HK-2 (cell line): ENCODE measurements around the gene UST.
"Not testable (repeated sequence)": the region's sequence is repeated elsewhere in the genome, so short reads cannot be mapped to it uniquely, and the experiment has no call there.

Experiments used
- DNase-seq: peaks from one replicate; pipeline ENCODE4 v3.0.0-alpha.2; 2018; ENCODE audit not compliant: unreplicated experiment

UST gene

GRCh38 chr6:148898376-148899014 is 151.7 kb downstream of the UST start:
- DNase-seq = no peak

GRCh38 chr6:148904896-148905870 is 158.4 kb downstream of the UST start:
- DNase-seq = no peak

- DNase-seq = no peak
Measured at GRCh38 chr6:148905901-148906300, 159.1 kb downstream of the UST start.

- no peak for DNase-seq
Measured at GRCh38 chr6:148906386-148906785, 159.6 kb downstream of the UST start.

- DNase-seq = no peak
Measured at GRCh38 chr6:148907573-148907972, 160.7 kb downstream of the UST start.

- DNase-seq = no peak
Measured at GRCh38 chr6:148912252-148912651, 165.4 kb downstream of the UST start.

GRCh38 chr6:148915810-148916209 is 169.0 kb downstream of the UST start:
- no peak for DNase-seq

GRCh38 chr6:148916485-148916884 is 169.7 kb downstream of the UST start:
- DNase-seq = not testable (repeated sequence)

GRCh38 chr6:148924226-148925012 is 177.6 kb downstream of the UST start:
- no peak for DNase-seq

GRCh38 chr6:148925701-148926100 is 178.9 kb downstream of the UST start:
- no peak for DNase-seq

- no peak for DNase-seq
Measured at GRCh38 chr6:148926478-148926877, 179.6 kb downstream of the UST start.

GRCh38 chr6:148927586-148927985 is 180.8 kb downstream of the UST start:
- no peak for DNase-seq

GRCh38 chr6:148928811-148929210 is 182.0 kb downstream of the UST start:
- DNase-seq = no peak

- DNase-seq = no peak
Measured at GRCh38 chr6:148932208-148932607, 185.4 kb downstream of the UST start.

GRCh38 chr6:148932731-148933130 is 185.9 kb downstream of the UST start:
- no peak for DNase-seq

GRCh38 chr6:148934539-148934938 is 187.7 kb downstream of the UST start:
- no peak for DNase-seq

GRCh38 chr6:148934961-148935360 is 188.1 kb downstream of the UST start:
- no peak for DNase-seq

- no peak for DNase-seq
Measured at GRCh38 chr6:148935705-148936435, 189.0 kb downstream of the UST start.

- DNase-seq = no peak
Measured at GRCh38 chr6:148943451-148943850, 196.6 kb downstream of the UST start.

GRCh38 chr6:148944608-148945007 is 197.8 kb downstream of the UST start:
- no peak for DNase-seq

GRCh38 chr6:148945301-148946021 is 198.6 kb downstream of the UST start:
- DNase-seq = no peak
